GM18951 (cell line): ENCODE measurements around the gene MEMO1.
"Not testable (repeated sequence)": the region's sequence is repeated elsewhere in the genome, so short reads cannot be mapped to it uniquely, and the experiment has no call there.

Experiments used
- POLR2A ChIP-seq: IDR thresholded peaks from 4 replicates; pipeline ENCODE4 v1.6.1; 2011; ENCODE audit warnings: mild to moderate bottlenecking; ENCODE audit not compliant: insufficient read length, insufficient read depth; ENCODE audit errors: extremely low read depth
- in situ Hi-C: fragments of 300-500 bp; cut with MboI; formaldehyde crosslinking; loops from one replicate; pipeline ENCODE4 v1.12.0; 2022; ENCODE audit warnings: low sequenced_read_pairs, mixed read lengths, inconsistent platforms; ENCODE audit not compliant: unreplicated experiment

Gene MEMO1

DNA sequence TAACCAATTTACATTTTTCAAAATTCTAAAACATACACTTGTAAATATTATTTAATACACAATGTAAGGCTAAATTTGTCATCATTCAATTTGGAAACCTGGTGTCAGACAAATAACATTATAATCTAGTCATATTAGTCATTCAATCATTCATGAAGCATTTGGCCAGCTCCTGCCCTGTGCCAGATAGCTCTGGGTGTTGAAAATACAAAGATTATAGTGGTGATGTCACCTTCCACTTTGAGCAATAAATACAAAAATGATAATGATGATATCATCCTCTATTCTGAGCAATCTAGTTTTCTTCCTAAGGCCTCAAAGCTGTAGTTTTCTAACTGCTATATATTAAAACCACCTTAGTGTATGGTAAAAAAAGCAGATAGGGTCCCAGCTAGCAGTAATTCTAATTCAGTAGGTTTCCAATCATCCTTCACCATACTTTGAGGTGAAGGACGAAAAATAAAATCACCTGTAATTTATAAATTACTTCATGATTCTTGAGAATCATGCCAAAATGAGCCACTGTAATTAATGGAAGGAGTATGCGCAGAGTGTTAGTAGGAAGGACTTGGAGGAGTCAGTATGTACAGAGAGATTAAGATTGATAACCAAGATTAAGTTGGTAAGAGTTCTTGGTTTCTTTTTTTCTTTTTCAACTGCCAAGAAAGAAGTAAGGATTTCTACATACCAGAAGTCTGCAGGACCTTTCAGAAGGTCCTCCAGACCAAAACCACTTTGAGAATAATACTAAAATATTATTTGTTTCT lies 23.2 kb downstream of the MEMO1 start:
- TF ChIP-seq POLR2A, result no peak
- in situ Hi-C loops, result no loop called here

DNA sequence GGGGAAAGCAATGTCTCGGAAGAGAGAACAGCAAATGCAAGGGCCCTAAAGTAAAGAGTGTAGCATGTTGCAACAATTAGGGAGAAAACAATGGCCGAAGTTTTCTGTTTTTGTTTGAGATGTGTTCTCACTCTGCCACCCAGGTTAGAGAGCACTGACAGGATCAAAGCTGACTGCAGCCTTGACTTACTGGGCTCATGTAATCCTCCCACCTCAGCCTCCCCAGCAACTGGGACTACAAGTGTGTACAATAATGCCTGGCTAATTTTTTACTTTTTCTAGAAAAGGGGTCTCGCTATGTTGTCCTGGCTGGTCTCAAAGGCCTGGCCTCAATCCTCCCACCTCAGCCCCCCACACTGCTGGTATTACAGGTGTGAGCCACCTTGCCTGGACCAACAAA lies 23.9 kb downstream of the MEMO1 start:
- in situ Hi-C loops, result no loop called here
- no peak for TF ChIP-seq POLR2A

DNA sequence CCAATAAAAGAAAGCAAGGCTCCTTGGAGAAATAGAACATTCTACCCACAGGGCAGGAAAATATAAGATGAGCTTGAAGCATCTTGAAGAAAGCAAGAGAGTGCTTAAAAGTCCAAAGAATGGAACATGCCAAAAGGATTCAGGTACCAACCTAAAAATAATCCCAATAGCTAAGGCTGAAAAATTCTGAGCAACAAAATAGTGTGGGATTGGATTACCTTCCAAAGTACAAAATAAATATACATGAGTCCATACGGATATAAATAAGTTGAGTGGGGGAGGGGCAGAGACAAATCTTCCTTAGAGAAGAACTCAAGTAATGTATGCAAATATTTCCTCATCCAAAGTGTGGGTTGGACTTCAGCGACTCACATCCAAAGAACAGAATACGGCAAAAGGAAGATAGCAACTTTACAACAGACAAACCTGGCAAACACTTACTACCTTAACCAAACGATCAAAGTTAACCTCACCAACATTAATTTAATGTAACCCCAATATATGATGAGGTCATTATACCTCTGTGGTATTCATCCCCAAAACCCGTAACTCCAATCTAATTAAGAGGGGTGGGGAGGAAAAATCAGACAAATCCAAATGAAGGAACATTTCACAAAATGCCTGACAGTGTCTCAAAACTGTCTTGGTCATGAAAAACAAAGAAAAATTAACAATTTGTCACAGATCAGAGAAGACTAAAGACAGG lies 26.9 kb downstream of the MEMO1 start:
- in situ Hi-C loops, result no loop called here
- TF ChIP-seq POLR2A, result no peak

DNA sequence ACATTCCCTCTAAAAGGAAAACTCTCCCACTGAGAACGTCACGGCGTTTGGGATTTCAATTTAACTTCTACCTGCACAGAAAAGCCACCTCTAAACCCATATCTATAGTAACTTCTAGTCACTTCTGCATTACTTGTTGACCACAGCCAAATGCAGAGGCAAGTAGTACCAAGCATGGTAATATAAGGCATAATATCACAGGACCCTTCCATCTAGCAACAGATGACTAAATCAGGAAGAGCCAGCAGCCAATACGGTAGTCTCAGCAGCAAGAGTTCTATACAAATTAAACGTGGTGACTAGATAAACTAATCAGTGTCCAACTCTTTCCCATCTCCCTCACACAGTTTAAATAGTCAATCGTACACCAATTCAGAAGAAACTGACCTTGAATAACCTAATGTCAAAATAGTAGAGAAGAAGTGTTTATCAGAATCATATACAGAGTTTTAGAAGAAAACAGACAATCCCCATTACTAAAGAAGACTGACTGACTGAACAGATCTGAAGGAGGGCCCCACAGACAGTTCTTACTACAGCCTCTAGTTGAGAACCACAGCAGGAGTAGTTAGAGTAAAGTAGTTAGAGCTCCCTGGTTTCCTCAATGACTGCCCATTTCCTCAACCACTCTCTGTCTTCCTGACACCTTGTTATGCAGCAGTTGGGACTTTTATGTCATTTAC lies 30.0 kb downstream of the MEMO1 start:
- in situ Hi-C loops, result no loop called here

DNA sequence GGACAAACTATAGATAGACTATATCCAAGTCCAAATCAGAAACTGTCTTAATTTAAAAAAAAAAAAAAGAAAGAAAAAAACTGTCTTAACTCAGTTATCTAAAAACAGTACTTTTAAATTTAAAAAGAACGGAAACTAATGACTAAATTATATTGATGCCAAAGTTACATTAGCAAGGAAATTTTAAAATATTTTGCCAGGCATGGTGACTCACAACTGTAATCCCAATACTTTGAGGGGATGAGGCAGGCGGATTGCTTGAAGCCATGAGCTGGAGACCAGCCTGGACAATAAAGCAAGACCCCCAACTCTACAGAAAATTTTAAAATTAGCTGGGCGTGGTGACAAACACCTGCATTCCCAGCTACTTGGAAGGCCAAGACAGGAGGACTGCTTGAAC lies 30.9 kb downstream of the MEMO1 start:
- in situ Hi-C loops, result no loop called here
- no peak for TF ChIP-seq POLR2A

More for the DNA sequence above, 30.0 kb downstream of the MEMO1 start:
- TF ChIP-seq POLR2A, result no peak

DNA sequence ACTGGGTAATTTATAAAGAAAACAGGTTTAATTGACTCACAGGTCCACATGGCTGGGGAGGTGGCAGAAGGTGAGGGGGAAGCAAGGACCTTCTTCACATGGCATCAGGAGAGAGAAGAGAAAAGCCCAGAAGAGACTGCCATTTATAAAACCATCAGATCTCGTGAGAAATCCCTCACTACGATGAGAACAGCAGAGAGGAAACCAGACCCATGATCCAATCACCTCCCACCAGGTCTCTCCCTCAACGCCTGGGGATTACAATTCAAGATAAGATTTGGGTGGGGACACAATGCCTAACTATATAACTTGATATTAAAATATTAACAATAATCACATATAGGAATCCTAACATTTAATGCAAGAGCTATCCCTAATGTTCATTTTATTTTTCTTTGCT lies 31.8 kb downstream of the MEMO1 start:
- in situ Hi-C loops, result no loop called here

DNA sequence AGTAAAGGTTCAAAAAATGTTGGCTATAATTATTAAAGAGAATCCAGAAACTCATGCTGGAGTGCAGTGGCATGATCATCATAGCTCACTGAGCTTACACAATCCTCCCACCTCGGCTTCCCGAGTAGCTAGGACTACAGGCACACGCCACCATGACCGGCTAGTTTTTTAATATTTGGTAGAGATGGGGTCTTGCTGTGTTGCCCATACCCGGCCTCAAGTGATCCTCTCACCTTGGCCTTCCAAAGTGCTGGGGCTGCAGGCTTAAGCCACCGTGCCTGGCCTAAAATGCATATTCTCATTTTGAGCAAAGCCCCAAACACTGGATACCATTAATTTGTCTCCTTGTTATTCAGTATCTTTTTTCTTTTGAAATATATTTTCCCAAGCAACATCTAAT lies 32.4 kb downstream of the MEMO1 start:
- in situ Hi-C loops, result no loop called here
- no peak for TF ChIP-seq POLR2A

More for the DNA sequence above, 31.8 kb downstream of the MEMO1 start:
- no peak for TF ChIP-seq POLR2A

DNA sequence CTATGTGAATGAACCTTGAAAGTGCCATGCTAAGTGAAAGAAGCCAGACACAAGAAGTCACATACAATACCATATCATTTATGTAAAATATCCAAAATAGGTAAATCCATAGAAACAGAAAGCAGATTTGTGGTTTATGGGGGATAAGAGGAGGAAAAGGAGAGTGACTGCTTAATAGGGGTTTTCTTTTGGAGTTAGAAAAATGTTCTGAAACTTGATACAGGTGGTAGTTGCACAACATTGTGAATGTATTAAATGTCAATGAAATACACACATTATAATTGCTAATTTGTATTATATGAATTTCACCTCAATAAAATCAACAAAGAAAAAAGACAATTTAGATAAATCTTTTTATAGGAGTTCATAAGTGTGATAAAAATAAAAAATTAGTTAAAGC lies 37.1 kb downstream of the MEMO1 start:
- TF ChIP-seq POLR2A, result no peak
- in situ Hi-C loops, result no loop called here

DNA sequence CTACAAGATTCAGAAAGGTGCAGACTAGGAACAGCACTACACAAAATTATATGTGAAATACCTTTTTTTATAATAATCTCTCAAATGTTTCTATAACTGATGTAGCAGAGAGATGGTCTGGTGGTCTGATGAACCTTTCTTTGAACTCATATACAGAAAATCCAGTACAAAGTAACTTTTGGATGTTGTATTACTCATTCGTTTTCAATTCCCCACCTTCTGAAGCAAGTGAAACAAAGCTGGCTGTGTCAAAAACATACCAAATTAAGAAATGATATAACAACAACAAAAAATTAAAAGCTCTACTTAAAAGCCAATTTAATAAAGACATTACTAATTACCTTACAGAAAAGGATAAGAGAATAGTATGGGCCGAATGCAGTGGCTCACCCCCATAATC lies 38.7 kb downstream of the MEMO1 start:
- in situ Hi-C loops, result no loop called here
- TF ChIP-seq POLR2A, result no peak

DNA sequence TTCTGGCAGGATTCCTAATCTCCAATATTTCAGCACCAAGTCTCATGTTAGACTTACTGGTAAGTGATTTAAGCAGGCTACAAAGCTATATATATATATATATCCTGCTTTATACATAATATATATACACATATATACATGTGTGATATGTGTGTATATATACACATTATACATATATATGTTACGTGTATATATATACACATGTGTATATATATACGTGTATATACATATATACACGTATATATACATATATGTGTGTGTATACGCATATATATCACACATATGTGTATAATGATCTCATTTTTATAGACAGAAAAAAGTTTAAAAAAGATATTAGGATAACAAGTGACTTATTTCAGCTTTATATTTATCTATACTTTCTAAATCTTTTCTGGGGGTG lies 41.6 kb downstream of the MEMO1 start:
- no peak for TF ChIP-seq POLR2A
- in situ Hi-C loops, result no loop called here

DNA sequence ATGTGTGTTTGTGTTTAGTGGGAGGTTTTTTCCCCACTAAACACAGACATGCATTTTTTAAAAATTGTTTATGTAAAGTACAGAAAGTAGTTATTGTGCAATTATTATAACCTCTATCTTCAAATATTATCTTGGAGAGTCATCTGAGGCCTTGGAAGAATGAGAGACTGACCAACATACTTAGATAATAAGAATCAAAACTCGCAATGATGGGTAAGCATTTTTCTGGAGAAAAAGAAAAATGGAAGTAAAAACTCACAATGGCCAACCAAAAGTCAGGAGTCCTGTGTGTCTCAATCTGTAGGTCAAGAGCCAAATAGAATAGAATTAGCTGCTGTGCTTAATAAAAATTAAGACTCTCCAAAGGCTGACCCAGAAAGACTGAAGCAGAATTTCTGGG lies 43.0 kb downstream of the MEMO1 start:
- in situ Hi-C loops, result no loop called here
- TF ChIP-seq POLR2A, result no peak

DNA sequence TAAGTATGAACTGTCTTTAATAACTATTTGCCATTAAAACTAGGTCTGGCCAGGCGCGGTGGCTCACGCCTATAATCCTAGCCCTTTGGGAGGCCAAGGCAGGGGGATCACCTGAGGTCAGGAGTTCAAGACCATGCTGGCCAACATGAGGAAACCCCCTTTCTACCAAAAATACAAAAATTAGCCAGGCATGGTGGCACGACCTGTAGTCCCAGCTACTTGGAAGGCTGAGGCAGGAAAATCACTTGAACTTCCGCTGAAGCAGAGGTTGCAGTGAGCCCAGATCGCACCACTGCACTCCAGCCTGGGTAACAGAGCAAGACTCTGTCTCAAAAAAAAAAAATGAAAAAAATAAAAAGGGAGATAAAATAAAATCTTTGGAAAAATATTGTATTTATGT lies 44.4 kb downstream of the MEMO1 start:
- in situ Hi-C loops, result not testable (repeated sequence)

DNA sequence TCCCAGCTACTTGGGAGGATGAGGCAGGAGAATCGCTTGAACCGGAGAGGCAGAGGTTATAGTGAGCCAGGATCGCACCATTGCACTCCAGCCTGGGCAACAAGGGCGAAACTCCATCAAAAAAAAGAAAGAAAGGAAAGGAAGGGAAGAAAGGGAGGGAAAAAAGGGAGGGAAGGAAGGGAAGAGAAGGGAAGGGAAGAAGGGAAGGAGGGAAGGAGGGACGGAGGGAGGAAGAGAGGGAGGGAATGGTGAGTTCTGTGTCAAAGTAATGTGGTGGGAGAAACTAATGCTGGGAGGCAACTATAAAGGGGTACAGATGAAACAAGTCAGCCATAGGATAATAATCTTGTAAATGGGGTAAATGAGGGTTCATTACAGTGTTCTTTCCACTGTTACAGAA lies 45.7 kb downstream of the MEMO1 start:
- no peak for TF ChIP-seq POLR2A
- in situ Hi-C loops, result no loop called here
